HepG2 (cell line): Measurements from ENCODE around the gene FGF21. TPM values are rescaled to one million over a fixed set of nuclear protein-coding genes. Genes with fewer than 3 reads are reported as not detected.

Source experiments
- EP300 ChIP-seq, 3 experiments: sonication (generic) in 1 of 3; formaldehyde crosslinking in 1 of 3; IDR thresholded peaks; 2 replicates each; pipeline versions ENCODE4 v1.5.1 to v1.6.1; 2011 to 2020; ENCODE audit warnings: low read depth in 2 of 3, low read length in 2 of 3, borderline replicate concordance in 1 of 3, improper control_type of control experiment in 1 of 3, mild to moderate bottlenecking in 1 of 3, missing genetic modification reagents in 1 of 3, moderate library complexity in 1 of 3
- HDAC6 ChIP-seq: fragments of 200-600 bp; sonication (generic); IDR thresholded peaks from 2 replicates; pipeline ENCODE4 v1.7.0; 2017; ENCODE audit warnings: mild to moderate bottlenecking, antibody characterized with exemption, low read length, low read depth
- HNRNPLL ChIP-seq: fragments of 200-400 bp; formaldehyde crosslinking; IDR thresholded peaks from 2 replicates; pipeline ENCODE4 v1.6.1; 2017; ENCODE audit warnings: mild to moderate bottlenecking, low read depth, low read length; ENCODE audit not compliant: poor library complexity, severe bottlenecking
- MAFK ChIP-seq, 2 experiments: IDR thresholded peaks in 1 of 2; conservative IDR thresholded peaks in 1 of 2; 2 replicates each; pipeline ENCODE4 v1.6.1; 2011; ENCODE audit warnings: improper control_type of control experiment in 2 of 2, low read length in 2 of 2
- MED8 ChIP-seq: sonication (generic); formaldehyde crosslinking; IDR thresholded peaks from 2 replicates; pipeline ENCODE4 v1.8.1; 2023; ENCODE audit warnings: mild to moderate bottlenecking, missing genetic modification reagents; ENCODE audit not compliant: insufficient replicate concordance
- MLXIP ChIP-seq: sonication (generic); formaldehyde crosslinking; IDR thresholded peaks from 2 replicates; pipeline ENCODE4 v1.9.0; 2021; ENCODE audit warnings: missing genetic modification reagents, borderline replicate concordance
- MTA3 ChIP-seq: sonication (generic); formaldehyde crosslinking; IDR thresholded peaks from 2 replicates; pipeline ENCODE4 v1.4.0; 2020; ENCODE audit warnings: missing genetic modification reagents
- RFX1 ChIP-seq: fragments of 450-650 bp; IDR thresholded peaks from 2 replicates; pipeline ENCODE4 v1.6.1; 2017
- TEF ChIP-seq: sonication (generic); formaldehyde crosslinking; IDR thresholded peaks from 2 replicates; pipeline ENCODE4 v1.5.0; 2020; ENCODE audit warnings: missing genetic modification reagents
- ZFP36L2 ChIP-seq: sonication (generic); formaldehyde crosslinking; IDR thresholded peaks from 2 replicates; pipeline ENCODE4 v1.4.0; 2020; ENCODE audit warnings: missing genetic modification reagents
- ZNF430 ChIP-seq: sonication (generic); formaldehyde crosslinking; IDR thresholded peaks from 2 replicates; pipeline ENCODE4 v1.9.0; 2021; ENCODE audit warnings: mild to moderate bottlenecking, missing genetic modification reagents
- ZNF431 ChIP-seq: sonication (generic); formaldehyde crosslinking; IDR thresholded peaks from 2 replicates; pipeline ENCODE4 v1.9.0; 2022; ENCODE audit warnings: missing genetic modification reagents, low read depth, mild to moderate bottlenecking, borderline replicate concordance
- ZNF619 ChIP-seq: sonication (generic); formaldehyde crosslinking; IDR thresholded peaks from 2 replicates; pipeline ENCODE4 v1.4.0; 2020; ENCODE audit warnings: mild to moderate bottlenecking, missing genetic modification reagents
- ZNF652 ChIP-seq: IDR thresholded peaks from 2 replicates; pipeline ENCODE4 v1.6.1; 2016; ENCODE audit warnings: low read depth, borderline replicate concordance
- polyA plus RNA-seq, 8 experiments: library from polyadenylated mRNA; depleted of rRNA in 3 of 8; stranded (reverse) in 7 of 8; unstranded in 1 of 8; fragments of >200 nt; fragmentation: Illumina TruSeq in 4 of 8; extraction: Trizol in 4 of 8; gene quantifications; 2 replicates each; pipeline versions ENCODE4 v1.2.1 to v1.2.3, GENCODE V29; 2011 to 2016; ENCODE audit warnings: low read depth in 4 of 8, missing spikeins in 1 of 8, mixed read lengths in 1 of 8; ENCODE audit not compliant: insufficient read depth in 1 of 8
- total RNA-seq, 5 experiments: library from RNA; depleted of rRNA; stranded (reverse); fragments of >200 nt; fragmentation: Illumina TruSeq; extraction: Trizol; gene quantifications; 2 replicates each; pipeline ENCODE4 v1.2.3, GENCODE V29; 2016; ENCODE audit warnings: low read depth in 1 of 5
- TF ChIP-seq, protein P1 (sequence below): sonication (generic); formaldehyde crosslinking; IDR thresholded peaks from 2 replicates; pipeline ENCODE4 v1.8.1; 2023; ENCODE audit warnings: missing genetic modification reagents, mild to moderate bottlenecking, borderline replicate concordance
- TF ChIP-seq, protein P2 (sequence below): sonication (generic); formaldehyde crosslinking; IDR thresholded peaks from 2 replicates; pipeline ENCODE4; 2020; ENCODE audit warnings: missing genetic modification reagents, mild to moderate bottlenecking, borderline replicate concordance
- TF ChIP-seq, protein P3 (sequence below): sonication (generic); formaldehyde crosslinking; IDR thresholded peaks from 2 replicates; pipeline ENCODE4 v1.8.0; 2022; ENCODE audit warnings: missing genetic modification reagents, mild to moderate bottlenecking, borderline replicate concordance

FGF21 gene
- total and polyA plus RNA-seq, 2 of the 13 experiments (the other 11 are each of a cell fraction or from before 2014, with no cell fraction given) = 0.17 TPM; not detected in 1

- peak in 1 of 2 experiments; percentile 60; a peak in 2 of 4 replicates for TF ChIP-seq EP300 (IDR thresholded peaks at IDR 0.05; ENCODE audit: low read depth in 2 of 2, low read length in 2 of 2)
- peak; percentile 81; the same call in 1 of the 2 replicates for TF ChIP-seq EP300 (CRISPR knock-in tag; IDR thresholded peaks at IDR 0.05; ENCODE audit: borderline replicate concordance)
- TF ChIP-seq MTA3 (CRISPR knock-in tag) = no peak
- no peak for TF ChIP-seq ZNF619 (CRISPR knock-in tag)
- no peak for TF ChIP-seq ZFP36L2
- no peak for TF ChIP-seq HNRNPLL
- TF ChIP-seq, protein P1, sequence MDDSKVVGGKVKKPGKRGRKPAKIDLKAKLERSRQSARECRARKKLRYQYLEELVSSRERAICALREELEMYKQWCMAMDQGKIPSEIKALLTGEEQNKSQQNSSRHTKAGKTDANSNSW (CRISPR knock-in tag) = no peak
- no peak for TF ChIP-seq MLXIP (CRISPR knock-in tag)
- no peak for TF ChIP-seq MAFK (conservative IDR thresholded peaks at IDR 0.05 in 1 of 2, IDR thresholded peaks at IDR 0.05 in 1 of 2; ENCODE audit: low read length in 2 of 2)
- TF ChIP-seq RFX1 = no peak
- TF ChIP-seq TEF (CRISPR knock-in tag) = no peak
- no peak for TF ChIP-seq ZNF652
- no peak; the same call in 1 of the 2 replicates for TF ChIP-seq ZNF430
- TF ChIP-seq, protein P2, sequence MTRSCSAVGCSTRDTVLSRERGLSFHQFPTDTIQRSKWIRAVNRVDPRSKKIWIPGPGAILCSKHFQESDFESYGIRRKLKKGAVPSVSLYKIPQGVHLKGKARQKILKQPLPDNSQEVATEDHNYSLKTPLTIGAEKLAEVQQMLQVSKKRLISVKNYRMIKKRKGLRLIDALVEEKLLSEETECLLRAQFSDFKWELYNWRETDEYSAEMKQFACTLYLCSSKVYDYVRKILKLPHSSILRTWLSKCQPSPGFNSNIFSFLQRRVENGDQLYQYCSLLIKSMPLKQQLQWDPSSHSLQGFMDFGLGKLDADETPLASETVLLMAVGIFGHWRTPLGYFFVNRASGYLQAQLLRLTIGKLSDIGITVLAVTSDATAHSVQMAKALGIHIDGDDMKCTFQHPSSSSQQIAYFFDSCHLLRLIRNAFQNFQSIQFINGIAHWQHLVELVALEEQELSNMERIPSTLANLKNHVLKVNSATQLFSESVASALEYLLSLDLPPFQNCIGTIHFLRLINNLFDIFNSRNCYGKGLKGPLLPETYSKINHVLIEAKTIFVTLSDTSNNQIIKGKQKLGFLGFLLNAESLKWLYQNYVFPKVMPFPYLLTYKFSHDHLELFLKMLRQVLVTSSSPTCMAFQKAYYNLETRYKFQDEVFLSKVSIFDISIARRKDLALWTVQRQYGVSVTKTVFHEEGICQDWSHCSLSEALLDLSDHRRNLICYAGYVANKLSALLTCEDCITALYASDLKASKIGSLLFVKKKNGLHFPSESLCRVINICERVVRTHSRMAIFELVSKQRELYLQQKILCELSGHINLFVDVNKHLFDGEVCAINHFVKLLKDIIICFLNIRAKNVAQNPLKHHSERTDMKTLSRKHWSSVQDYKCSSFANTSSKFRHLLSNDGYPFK (CRISPR knock-in tag) = no peak
- TF ChIP-seq, protein P3, sequence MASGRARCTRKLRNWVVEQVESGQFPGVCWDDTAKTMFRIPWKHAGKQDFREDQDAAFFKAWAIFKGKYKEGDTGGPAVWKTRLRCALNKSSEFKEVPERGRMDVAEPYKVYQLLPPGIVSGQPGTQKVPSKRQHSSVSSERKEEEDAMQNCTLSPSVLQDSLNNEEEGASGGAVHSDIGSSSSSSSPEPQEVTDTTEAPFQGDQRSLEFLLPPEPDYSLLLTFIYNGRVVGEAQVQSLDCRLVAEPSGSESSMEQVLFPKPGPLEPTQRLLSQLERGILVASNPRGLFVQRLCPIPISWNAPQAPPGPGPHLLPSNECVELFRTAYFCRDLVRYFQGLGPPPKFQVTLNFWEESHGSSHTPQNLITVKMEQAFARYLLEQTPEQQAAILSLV (CRISPR knock-in tag) = no peak
- TF ChIP-seq HDAC6 = no peak
- no peak for TF ChIP-seq ZNF431
- TF ChIP-seq MED8 (CRISPR knock-in tag) = no peak
Observed at GRCh38 chr19:48772503-48772953, 17.2 kb downstream of the FGF21 start (continued).
